NCI-H2171 treated with DMSO at 0.1 percent for 48 hours (cell line): ENCODE data around the gene NKX1-1.
A peak's percentile ranks its signal among the peaks of the same experiment; 100 is the strongest.

Source experiments
- DNase-seq: peaks from one replicate; lab custom pipeline; 2025; lab: John Stamatoyannopoulos, UW

NKX1-1 gene

GRCh38 chr4:1359976-1360375 is 46.3 kb downstream of the NKX1-1 start:
- DNase-seq, result no peak

- DNase-seq, result no peak
These were observed 47.1 kb downstream of the NKX1-1 start for GRCh38 chr4:1359144-1359501.

- no peak for DNase-seq
These were observed 47.7 kb downstream of the NKX1-1 start for GRCh38 chr4:1358421-1359143.

GRCh38 chr4:1357356-1358248 is 48.6 kb downstream of the NKX1-1 start:
- no peak for DNase-seq

- peak; percentile 1 for DNase-seq
These were observed 49.9 kb downstream of the NKX1-1 start for GRCh38 chr4:1356181-1356998.

- no peak for DNase-seq
These were observed 50.9 kb downstream of the NKX1-1 start for GRCh38 chr4:1355378-1355777.

- no peak for DNase-seq
These were observed 51.3 kb downstream of the NKX1-1 start for GRCh38 chr4:1354983-1355275.

GRCh38 chr4:1354136-1354982 is 51.9 kb downstream of the NKX1-1 start:
- no peak for DNase-seq

GRCh38 chr4:1353186-1354055 is 52.8 kb downstream of the NKX1-1 start:
- DNase-seq, result no peak
